PC-9 (cell line): Measurements from ENCODE around the gene ADGRE3.

Experiments
- EZH2 ChIP-seq: fragments of 200-600 bp; sonication (generic); IDR thresholded peaks from 2 replicates; pipeline ENCODE4 v1.8.0; 2017; ENCODE audit warnings: antibody characterized with exemption, low read depth
- TF ChIP-seq, protein P1 (sequence below): fragments of 200-600 bp; sonication (generic); conservative IDR thresholded peaks from 2 replicates; pipeline ENCODE4 v1.6.1; 2017; ENCODE audit warnings: mixed run types, antibody characterized with exemption, mild to moderate bottlenecking, moderate library complexity

DNA sequence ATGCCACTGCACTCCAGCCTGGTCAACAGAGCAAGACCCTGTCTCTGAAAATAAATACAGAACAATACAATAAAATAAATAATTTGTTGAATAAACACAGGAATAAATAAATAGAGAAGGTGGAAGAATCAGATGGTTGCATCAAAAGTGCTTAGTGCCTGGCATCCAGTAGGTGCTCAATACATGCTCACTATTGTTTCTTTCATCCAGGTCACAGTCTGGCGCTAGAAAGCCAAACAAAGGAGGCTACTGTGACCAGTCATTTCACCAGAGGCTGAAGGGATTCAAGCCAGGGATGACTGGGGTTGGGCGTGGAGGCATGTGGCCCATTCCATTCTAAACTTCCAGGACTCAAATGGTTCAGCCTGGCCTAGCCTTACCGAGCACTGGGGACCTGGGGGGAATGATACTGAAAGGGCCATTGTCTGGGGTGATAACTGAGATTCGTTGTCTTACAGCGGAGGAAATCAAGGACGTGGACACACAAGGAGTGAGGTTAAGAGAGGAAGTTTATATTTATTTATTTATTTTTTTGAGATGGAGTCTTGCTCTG is 99.1 kb downstream of the ADGRE3 start:
- TF ChIP-seq, protein P1, sequence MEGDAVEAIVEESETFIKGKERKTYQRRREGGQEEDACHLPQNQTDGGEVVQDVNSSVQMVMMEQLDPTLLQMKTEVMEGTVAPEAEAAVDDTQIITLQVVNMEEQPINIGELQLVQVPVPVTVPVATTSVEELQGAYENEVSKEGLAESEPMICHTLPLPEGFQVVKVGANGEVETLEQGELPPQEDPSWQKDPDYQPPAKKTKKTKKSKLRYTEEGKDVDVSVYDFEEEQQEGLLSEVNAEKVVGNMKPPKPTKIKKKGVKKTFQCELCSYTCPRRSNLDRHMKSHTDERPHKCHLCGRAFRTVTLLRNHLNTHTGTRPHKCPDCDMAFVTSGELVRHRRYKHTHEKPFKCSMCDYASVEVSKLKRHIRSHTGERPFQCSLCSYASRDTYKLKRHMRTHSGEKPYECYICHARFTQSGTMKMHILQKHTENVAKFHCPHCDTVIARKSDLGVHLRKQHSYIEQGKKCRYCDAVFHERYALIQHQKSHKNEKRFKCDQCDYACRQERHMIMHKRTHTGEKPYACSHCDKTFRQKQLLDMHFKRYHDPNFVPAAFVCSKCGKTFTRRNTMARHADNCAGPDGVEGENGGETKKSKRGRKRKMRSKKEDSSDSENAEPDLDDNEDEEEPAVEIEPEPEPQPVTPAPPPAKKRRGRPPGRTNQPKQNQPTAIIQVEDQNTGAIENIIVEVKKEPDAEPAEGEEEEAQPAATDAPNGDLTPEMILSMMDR = no peak
- no peak for TF ChIP-seq EZH2
